ENCODE data around the gene G6PD.
A peak's percentile ranks its signal among the peaks of the same experiment; 100 is the strongest.
"Not testable (repeated sequence)": the region's sequence is repeated elsewhere in the genome, so short reads cannot be mapped to it uniquely, and the experiment has no call there.

Gene G6PD

DNA sequence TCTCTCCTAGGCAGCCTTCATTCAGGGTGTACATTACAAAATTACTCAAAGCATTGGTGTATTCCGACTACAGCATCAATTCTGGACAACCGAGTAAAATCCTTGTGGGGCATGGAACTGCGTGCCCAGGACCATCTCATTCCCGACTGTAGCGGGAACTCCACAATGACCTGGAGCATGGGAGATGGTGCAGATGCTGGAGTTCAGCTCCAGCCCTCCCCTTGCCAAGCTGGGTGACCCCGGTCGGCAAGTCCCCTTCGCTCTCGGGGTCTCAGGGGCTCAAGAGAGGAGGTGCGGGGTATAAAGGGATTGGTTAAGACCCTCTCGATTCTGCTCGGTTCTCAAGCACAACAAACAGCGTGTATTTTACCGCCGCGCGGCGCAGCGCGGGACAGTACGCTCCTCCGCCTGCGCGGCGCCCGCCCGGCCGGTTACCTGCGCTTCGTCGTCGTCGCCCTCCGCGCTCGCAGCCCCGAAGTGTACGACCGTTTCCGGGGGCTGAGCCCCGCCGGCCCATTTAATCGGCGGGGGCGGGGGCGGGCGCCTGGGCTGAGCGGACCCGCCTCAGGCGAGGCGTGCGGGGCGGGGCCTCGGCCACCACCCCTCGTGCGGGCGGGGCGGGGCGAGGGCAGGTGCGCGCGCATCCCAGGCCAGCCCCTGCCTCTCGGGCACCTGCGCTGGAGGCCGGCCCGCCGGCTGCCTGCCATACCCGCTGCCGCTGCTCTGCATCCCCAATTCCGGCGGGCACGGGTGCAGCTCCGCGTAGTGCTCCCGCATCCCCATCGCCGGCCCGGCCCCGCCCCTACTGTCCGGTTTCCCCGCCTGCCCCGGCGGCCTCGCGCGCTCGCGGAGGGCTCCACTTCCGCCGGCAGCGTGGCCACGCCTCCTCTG, at the start of gene G6PD:
TSS of gene G6PD (minus strand) at position 493 of the 891 bp plus-strand sequence. CDS start 691 bp downstream, outside the sequence.
- DNase-seq (ENCODE audit: low read depth in 1 of 2, low spot score in 1 of 2), result peak; percentile 62 to 66

DNA sequence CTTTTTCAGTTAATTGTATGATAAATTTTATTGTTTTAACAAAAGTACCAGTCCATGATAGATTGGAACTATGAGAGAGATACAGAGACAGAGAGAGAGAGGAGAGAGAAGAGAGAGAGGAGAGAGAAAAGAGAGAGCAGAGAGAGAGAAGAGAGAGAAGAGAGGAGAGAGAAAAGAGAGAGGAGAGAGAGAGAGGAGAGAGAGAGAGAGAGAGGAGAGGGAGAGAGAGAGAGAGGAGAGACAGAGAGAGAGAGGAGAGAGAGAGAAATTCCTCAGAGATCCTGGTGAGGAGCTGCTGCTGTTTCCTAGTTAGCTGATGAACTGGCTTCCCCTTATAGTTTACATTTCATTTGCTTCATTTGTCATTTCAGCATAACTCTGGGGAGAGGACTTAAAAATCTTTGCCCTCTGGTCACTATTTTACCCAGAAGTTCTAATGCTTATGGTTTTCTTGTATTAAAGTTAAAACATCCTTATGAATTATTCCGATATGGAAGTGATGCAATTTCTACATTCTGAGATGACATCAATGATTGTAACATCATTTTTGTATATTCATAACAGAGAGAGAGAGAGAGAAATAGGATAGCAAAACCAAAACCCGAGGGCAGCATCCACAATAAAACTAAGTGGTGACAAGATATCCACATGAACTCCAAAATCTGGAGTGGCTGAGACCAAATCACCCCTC, 49.1 kb upstream of the G6PD start:
- DNase-seq (ENCODE audit: low read depth in 1 of 2, low spot score in 1 of 2), result no peak

DNA sequence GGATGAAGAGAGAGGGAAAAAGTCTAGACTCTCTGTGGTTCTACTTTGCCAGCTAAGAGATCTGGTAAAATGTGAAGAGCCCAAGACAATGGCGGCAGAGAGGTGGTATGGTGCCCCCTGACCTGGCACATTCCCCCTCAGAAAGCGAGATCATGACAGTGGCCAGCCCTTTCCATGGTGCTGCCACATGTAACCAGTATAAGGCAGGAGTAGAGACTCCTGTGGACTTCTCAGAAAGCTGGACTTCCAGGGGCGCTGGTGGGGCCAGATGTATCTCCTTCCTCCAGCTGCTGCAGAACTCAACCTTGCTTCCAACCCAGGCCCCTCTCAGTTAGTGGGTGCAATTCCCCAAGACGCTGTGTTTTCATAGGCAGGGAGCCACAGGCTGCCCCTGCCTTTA, 47.8 kb upstream of the G6PD start:
- no peak for DNase-seq (ENCODE audit: low read depth in 1 of 2, low spot score in 1 of 2)

DNA sequence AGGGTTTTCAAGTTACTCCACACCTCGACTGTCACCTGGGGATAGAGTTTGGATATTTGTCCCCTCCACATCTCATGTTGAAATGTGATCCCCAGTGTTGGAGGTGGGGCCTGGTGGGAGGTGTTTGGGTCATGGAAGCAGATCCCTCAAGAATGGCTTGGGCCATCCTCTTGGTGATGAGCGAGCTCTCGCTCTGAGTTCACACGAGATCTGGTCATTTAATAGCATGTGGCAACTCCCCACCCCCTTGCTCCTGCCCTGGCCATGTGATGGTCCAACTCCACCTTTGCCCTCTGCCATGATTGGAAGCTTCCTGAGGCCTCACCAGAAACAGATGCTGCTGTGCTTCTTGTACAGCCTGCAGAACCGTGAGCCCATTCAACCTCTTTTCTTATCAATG, 46.6 kb upstream of the G6PD start:
- DNase-seq (ENCODE audit: low read depth in 1 of 2, low spot score in 1 of 2), result no peak

DNA sequence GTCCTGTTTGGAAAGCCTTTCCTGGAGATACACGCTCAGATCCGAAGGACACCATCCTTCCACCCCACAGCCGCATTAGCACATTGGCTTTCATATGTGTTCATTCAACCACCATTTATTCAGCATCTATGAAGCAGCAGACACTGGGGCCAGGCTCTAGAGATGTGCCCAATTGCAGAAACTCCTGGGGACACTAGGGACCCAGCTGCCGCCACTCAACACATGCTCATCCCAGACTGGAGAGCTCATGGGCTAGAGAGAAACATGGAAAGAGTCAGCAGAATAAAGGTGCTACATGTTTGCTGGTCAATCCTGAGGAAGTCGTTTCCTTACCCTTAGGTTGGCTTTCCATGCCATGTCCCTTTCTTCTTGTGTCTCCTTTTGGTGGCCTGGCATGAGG, 45.9 kb upstream of the G6PD start:
- DNase-seq (ENCODE audit: low read depth in 1 of 2, low spot score in 1 of 2), result no peak

GRCh38 chrX:154590415-154590814, 43.8 kb upstream of the G6PD start:
- DNase-seq (ENCODE audit: low read depth in 1 of 2, low spot score in 1 of 2), result not testable (repeated sequence)

DNA sequence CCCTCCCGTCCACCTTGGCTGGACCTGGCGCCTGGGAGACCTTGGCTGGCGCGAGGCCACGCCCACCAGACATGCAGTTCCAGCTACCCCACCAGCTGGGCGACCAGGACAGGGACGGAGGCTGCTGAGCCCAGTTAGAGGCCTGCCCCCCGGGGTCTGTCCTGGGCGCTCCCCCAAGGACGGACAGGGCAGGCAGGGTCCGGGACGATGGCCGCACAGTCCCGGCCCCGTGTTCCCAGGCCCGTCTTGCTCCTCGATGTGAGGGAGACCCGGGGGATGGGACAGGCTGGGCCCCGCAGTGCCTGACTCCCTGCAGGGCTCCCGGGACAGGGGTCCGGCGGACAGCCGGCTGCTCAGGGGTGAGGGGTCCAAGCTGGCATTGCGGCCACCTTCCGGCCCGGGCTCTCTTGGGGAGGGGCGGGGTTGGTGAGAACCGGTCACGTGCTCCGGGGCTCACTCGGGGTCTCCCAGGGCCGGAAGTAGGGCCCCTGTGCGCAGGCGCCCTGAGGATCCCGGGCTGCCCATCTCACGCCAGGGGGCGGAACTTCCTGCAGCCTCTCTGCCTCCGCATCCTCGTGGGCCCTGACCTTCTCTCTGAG, 38.0 kb upstream of the G6PD start, which contains the start of gene CTAG1A:
TSS of gene CTAG1A (plus strand) at position 549 of the 599 bp plus-strand sequence. CDS start 74 bp downstream, outside the sequence.
- not testable (repeated sequence) for DNase-seq (ENCODE audit: low read depth in 1 of 2, low spot score in 1 of 2)

GRCh38 chrX:154582994-154583393, 36.3 kb upstream of the G6PD start:
- not testable (repeated sequence) for DNase-seq (ENCODE audit: low read depth in 1 of 2, low spot score in 1 of 2)

DNA sequence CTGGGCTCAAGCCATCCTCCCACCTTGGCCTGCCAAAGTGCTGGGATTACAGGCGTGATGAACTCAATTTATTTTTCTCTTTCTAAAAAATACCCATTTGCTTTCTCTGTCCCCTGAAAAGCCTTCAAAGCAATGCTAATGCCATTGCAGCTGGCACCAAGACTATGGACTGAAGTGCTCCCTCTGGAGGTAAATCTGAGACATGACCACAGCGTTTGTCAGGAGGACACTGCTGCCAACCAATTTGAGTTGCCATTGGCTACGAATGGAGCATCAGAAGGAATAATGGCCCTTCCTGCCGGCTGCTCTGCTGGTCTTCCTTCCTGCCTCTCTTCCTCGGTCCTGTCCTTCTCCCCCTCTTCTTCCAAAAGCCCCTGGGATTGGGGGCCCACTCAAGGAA, 28.4 kb upstream of the G6PD start:
- DNase-seq (ENCODE audit: low read depth in 1 of 2, low spot score in 1 of 2), result not testable (repeated sequence)

DNA sequence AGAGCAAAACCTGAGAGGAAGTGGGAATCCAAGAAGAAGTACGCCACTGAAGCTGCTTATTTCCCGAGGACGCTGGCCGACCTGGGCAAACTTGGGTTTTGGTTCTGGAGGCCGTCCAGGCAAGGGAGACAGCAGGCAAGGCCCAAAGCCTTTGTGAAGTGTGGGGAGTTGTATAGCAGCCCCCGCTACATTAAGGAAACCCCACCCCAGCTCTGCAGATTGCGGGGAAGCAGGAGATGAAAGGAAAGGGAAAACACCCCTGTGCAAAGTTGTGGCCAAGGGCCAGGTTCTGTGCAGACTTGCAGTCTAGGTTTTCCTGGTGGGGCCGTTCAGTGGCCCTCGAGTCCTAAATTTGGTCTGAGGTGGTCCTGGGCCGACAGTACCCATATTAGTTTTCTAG, 26.4 kb upstream of the G6PD start:
- DNase-seq (ENCODE audit: low read depth in 1 of 2, low spot score in 1 of 2), result not testable (repeated sequence)

DNA sequence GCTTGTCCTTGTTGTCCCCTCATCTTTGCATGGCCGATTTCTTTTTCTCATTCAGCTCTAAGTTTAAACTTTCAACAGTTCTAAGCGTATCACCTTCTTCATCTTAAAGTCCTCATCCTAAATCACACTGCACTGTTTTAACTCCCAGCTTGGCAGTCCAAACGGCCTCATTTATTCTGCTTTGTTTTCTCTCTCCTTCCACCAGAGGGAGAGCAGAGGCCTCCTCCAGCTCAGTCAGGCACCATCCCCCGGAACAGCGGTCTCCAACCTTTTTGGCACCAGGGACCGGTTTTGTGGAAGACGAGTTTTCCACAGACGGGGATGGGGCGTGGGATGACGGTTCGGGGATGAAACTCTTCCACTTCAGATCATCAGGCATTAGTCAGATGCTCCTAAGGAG, 23.7 kb upstream of the G6PD start:
- not testable (repeated sequence) for DNase-seq (ENCODE audit: low read depth in 1 of 2, low spot score in 1 of 2)

GRCh38 chrX:154562295-154562694, 15.6 kb upstream of the G6PD start:
- DNase-seq (ENCODE audit: low read depth in 1 of 2, low spot score in 1 of 2), result not testable (repeated sequence)

DNA sequence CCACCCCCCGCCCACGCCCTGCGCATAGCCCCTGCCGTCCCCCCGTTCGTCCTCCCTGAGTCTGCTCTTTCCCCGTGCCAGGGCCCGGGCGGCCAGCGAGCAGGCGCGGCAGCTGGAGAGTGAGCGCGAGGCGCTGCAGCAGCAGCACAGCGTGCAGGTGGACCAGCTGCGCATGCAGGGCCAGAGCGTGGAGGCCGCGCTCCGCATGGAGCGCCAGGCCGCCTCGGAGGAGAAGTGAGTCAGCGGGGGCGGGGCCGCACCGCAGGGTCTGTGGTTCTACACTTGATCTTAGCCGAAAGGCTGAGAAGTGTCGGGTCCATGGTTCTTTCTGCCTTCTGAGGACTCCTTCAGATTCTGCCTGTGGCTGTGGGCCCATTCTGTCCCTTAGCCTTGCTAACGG, 13.7 kb upstream of the G6PD start:
- not testable (repeated sequence) for DNase-seq (ENCODE audit: low read depth in 1 of 2, low spot score in 1 of 2)

DNA sequence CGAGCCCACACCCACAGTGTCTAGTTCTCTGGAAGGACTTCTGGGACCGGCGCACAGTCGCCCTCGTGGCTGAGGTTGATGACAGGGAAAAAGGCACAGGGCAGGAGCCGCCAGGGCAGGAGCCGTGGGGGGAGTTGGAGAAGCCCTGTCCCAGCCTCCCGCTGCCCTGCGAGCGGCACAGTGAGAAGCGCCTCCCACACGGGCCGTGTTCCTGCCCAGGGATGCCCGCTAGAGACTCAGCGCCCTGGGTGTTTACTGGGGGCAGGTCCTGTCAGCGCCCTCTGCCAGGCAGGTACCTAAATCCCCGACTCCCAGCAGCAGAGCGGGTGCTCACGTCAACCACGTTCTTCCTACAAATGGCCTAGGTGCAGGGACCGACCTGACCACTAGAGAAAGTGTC, 12.2 kb upstream of the G6PD start:
- not testable (repeated sequence) for DNase-seq (ENCODE audit: low read depth in 1 of 2, low spot score in 1 of 2)

DNA sequence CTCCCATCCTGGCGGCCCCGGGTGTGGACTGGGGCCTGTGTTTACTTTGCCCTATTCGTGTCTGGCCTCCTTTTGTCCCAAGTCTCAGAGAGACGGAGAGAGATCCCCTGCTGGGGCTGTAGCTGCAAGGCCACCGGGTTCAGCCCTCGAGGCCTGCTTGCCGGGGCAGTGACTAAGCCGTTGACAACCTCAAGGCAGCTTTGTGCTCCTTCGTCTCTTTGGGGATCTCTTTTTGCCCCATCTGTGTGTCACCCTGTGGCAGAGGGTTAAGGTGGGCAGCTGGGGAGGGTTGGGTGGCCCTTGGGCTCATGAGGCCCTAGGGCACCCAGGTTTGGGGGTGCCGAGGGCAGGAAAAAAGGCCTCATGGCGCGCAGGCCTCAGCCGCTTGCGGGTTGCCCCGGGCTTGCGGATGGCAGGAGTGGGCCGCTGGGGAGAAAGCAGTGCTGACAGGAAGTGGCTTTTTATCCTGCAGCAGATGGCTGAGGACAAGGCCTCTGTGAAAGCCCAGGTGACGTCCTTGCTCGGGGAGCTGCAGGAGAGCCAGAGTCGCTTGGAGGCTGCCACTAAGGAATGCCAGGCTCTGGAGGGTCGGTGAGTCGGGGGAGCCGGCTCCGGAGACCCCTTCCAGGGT, 11.5 kb upstream of the G6PD start:
- DNase-seq (ENCODE audit: low read depth in 1 of 2, low spot score in 1 of 2), result not testable (repeated sequence)

- not testable (repeated sequence) for DNase-seq (ENCODE audit: low read depth in 1 of 2, low spot score in 1 of 2)
Observed at GRCh38 chrX:154552112-154552806, 5.6 kb upstream of the G6PD start.

DNA sequence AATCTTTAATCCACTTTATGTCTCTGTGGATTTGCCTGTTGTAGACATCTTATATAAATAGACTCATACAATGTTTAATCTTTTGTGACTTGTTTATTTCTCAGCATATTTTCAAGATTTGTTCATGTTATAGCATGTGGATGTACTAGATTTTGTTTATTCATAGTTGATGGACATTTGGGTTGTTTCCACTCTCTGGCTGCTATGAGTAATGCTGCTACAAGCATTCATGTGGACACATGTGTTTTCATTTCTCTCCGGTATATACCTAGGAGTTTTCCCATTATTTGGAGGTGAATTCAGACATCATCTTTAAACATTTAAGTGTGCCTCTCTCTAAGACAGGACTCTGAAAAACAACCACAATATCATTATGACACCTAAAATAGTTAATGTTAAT, 3.1 kb upstream of the G6PD start:
- DNase-seq (ENCODE audit: low read depth in 1 of 2, low spot score in 1 of 2), result no peak

GRCh38 chrX:154548028-154548316, 1.3 kb upstream of the G6PD start:
- DNase-seq (ENCODE audit: low read depth in 1 of 2, low spot score in 1 of 2), result no peak

DNA sequence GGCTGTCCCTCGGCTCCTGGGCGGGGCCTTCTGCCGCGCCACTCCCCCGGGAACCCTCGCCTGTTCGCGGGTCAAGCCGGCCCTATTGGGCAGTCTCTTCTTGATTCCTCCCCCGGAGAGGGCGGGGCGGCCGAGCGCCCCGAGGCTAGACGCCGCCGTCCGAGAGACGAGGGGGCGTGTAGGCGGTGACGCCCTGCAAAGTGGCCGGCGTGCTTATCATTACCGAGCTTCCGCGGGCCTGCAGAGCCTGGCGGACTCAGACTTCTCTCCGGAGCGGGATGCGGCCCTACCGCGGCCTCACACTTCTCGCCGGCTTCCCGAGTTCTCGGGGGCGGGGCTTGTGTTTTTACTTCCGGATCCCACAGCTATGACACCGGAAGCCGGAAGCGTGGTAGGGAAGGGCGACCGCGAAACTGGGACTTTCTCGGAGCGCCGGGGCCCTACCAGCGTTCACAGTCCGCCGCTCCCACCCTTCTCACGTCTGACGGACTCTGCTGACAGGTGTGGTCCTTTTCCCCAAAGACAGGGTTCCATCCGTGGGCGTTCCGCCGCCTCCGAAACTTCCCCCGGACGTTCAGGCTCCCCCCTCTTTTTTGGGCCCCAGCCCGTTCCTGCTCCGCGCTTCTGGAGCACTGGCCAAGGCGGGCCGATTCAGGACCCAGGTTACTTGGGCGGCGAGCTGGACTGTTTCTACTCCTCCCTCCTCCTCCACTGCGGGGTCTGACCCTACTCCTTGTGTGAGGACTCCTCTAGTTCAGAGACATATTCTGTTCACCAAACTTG, 790 bp upstream of the G6PD start, which contains the start of gene IKBKG:
TSS of gene IKBKG (plus strand) at position 376 of the 783 bp plus-strand sequence. CDS start 4,383 bp downstream, outside the sequence.
- DNase-seq (ENCODE audit: low read depth in 1 of 2, low spot score in 1 of 2), result peak; percentile 74 to 79
